NCI-H1694 (cell line): ENCODE results near the gene SF1.

Experiments used
- DNase-seq: peaks from one replicate; lab custom pipeline; 2025; lab: John Stamatoyannopoulos, UW

The SF1 gene

GRCh38 chr11:64745521-64746328 is 32.6 kb downstream of the SF1 start:
- no peak for DNase-seq

- no peak for DNase-seq
Measured at GRCh38 chr11:64745189-64745520, 33.2 kb downstream of the SF1 start.

- DNase-seq = no peak
Measured at GRCh38 chr11:64744544-64745188, 33.7 kb downstream of the SF1 start.

- no peak for DNase-seq
Measured at GRCh38 chr11:64743591-64744543, 34.5 kb downstream of the SF1 start, which contains the start of gene RASGRP2. TSS of gene RASGRP2 (minus strand) at chr11:64744142. CDS start at chr11:64742866, 1,276 bp downstream.

- no peak for DNase-seq
Measured at GRCh38 chr11:64742889-64743590, 35.3 kb downstream of the SF1 start.

GRCh38 chr11:64742087-64742888 is 36.1 kb downstream of the SF1 start:
- DNase-seq = no peak

GRCh38 chr11:64741375-64742086 is 36.8 kb downstream of the SF1 start:
- DNase-seq = no peak

- no peak for DNase-seq
Measured at GRCh38 chr11:64739871-64740270, 38.5 kb downstream of the SF1 start.

- DNase-seq = no peak
Measured at GRCh38 chr11:64736654-64737053, 41.7 kb downstream of the SF1 start.

GRCh38 chr11:64735725-64736259 is 42.5 kb downstream of the SF1 start:
- DNase-seq = no peak

GRCh38 chr11:64734811-64735724 is 43.3 kb downstream of the SF1 start:
- no peak for DNase-seq

GRCh38 chr11:64731601-64732000 is 46.7 kb downstream of the SF1 start:
- no peak for DNase-seq

GRCh38 chr11:64729851-64730382 is 48.4 kb downstream of the SF1 start:
- DNase-seq = no peak

GRCh38 chr11:64728757-64729365 is 49.5 kb downstream of the SF1 start:
- no peak for DNase-seq

GRCh38 chr11:64726867-64727530 is 51.3 kb downstream of the SF1 start:
- no peak for DNase-seq

GRCh38 chr11:64726211-64726641 is 52.1 kb downstream of the SF1 start:
- DNase-seq = no peak

- no peak for DNase-seq
Measured at GRCh38 chr11:64724863-64725532, 53.3 kb downstream of the SF1 start.
